Liver (tissue), 10 donors: Measurements from ENCODE around the gene SLC6A14. TPM values are rescaled to one million over a fixed set of nuclear protein-coding genes. Genes with fewer than 3 reads are reported as not detected.

Experiments used
- DNase-seq: peaks from one replicate; pipeline ENCODE4 v3.0.0-alpha.2; 2017; ENCODE audit warnings: low spot score
- H3K27ac ChIP-seq, 2 donors: one replicate each; pipeline ENCODE4 v1.7.0; 2013; ENCODE audit warnings: inconsistent platforms in 2 of 2, low read length in 2 of 2, control low read depth in 1 of 2, low read depth in 1 of 2, mild to moderate bottlenecking in 1 of 2
- H3K27me3 ChIP-seq, 4 donors: one replicate each; pipeline versions ENCODE4 v1.6.1 to v1.7.0; 2013; ENCODE audit warnings: low read length in 3 of 4, inconsistent platforms in 1 of 4, mild to moderate bottlenecking in 1 of 4, moderate library complexity in 1 of 4; ENCODE audit not compliant: control insufficient read depth in 4 of 4, insufficient read depth in 4 of 4
- H3K36me3 ChIP-seq, 4 donors: one replicate each; pipeline versions ENCODE4 v1.6.1 to v1.7.0; 2013; ENCODE audit warnings: low read length in 3 of 4, mild to moderate bottlenecking in 3 of 4, low read depth in 1 of 4, moderate library complexity in 1 of 4; ENCODE audit not compliant: control insufficient read depth in 4 of 4, insufficient read depth in 3 of 4
- H3K4me1 ChIP-seq, 4 donors: one replicate each; pipeline versions ENCODE4 v1.6.1 to v1.7.0; 2013; ENCODE audit warnings: low read length in 3 of 4, mild to moderate bottlenecking in 3 of 4, moderate library complexity in 1 of 4; ENCODE audit not compliant: control insufficient read depth in 4 of 4, insufficient read depth in 4 of 4
- H3K4me3 ChIP-seq, 3 donors: one replicate each; pipeline versions ENCODE4 v1.6.1 to v1.7.0; 2013; ENCODE audit warnings: low read length in 3 of 3, control low read depth in 1 of 3, low read depth in 1 of 3, mild to moderate bottlenecking in 1 of 3
- H3K9ac ChIP-seq, 2 donors: one replicate each; pipeline ENCODE4 v1.7.0; 2013; ENCODE audit warnings: low read length in 2 of 2, mild to moderate bottlenecking in 2 of 2, moderate library complexity in 2 of 2, control low read depth in 1 of 2, low read depth in 1 of 2
- H3K9me3 ChIP-seq, 4 donors: one replicate each; pipeline versions ENCODE4 v1.6.1 to v1.7.0; 2013; ENCODE audit warnings: low read length in 3 of 4; ENCODE audit not compliant: control insufficient read depth in 4 of 4
- ATF3 ChIP-seq: IDR thresholded peaks from 2 replicates; pipeline ENCODE4 v1.6.1; 2016; ENCODE audit warnings: antibody characterized with exemption
- FOXA2 ChIP-seq: IDR thresholded peaks from 2 replicates; pipeline ENCODE4 v1.6.1; 2016; ENCODE audit warnings: antibody characterized with exemption
- HNF4A ChIP-seq, 2 donors: conservative IDR thresholded peaks; 2 replicates each; pipeline ENCODE4 v1.6.1; 2016; ENCODE audit warnings: antibody characterized with exemption in 2 of 2, mild to moderate bottlenecking in 2 of 2
- HNF4G ChIP-seq: IDR thresholded peaks from 2 replicates; pipeline ENCODE4 v1.6.1; 2016; ENCODE audit warnings: antibody characterized with exemption
- JUND ChIP-seq, 2 donors: IDR thresholded peaks; 2 replicates each; pipeline ENCODE4 v1.6.1; 2016; ENCODE audit warnings: antibody characterized with exemption in 2 of 2
- RAD21 ChIP-seq, 2 donors: IDR thresholded peaks; 2 replicates each; pipeline ENCODE4 v1.6.1; 2016; ENCODE audit warnings: antibody characterized with exemption in 2 of 2, mild to moderate bottlenecking in 2 of 2
- REST ChIP-seq: IDR thresholded peaks from 2 replicates; pipeline ENCODE4 v1.6.1; 2016; ENCODE audit warnings: antibody characterized with exemption, mild to moderate bottlenecking
- RXRA ChIP-seq, 2 donors: IDR thresholded peaks; 2 replicates each; pipeline ENCODE4 v1.6.1; 2017 to 2018; ENCODE audit warnings: antibody characterized with exemption in 2 of 2, mild to moderate bottlenecking in 1 of 2
- YY1 ChIP-seq: IDR thresholded peaks from 2 replicates; pipeline ENCODE4 v1.6.1; 2016; ENCODE audit warnings: antibody characterized with exemption, mild to moderate bottlenecking
- WGBS: extraction: QIAGEN DNeasy Blood & Tissue Kit; methylation state at CpG from one replicate; pipeline ENCODE4 v1.1.7; 2013; 5-methylcytosine and 5-hydroxymethylcytosine counted together
- polyA plus RNA-seq, 2 donors: library from polyadenylated mRNA; stranded (reverse) in 1 of 2; unstranded in 1 of 2; fragments of 200-250 nt in 1 of 2; fragments of >200 nt in 1 of 2; fragmentation: Nextera tagmentation in 1 of 2; extraction: Ambion mirVana in 1 of 2; gene quantifications; one replicate each; pipeline versions ENCODE4 v1.2.1 to v1.2.3, GENCODE V29; 2013 to 2015
- small RNA-seq: library from RNA; depleted of rRNA; stranded (forward); fragments of <200 nt; gene quantifications from one replicate; pipeline ENCODE3, GENCODE V24; 2014
- total RNA-seq, 2 donors: library from RNA; depleted of rRNA; stranded (reverse); fragments of >200 nt; gene quantifications; one replicate each; pipeline ENCODE4 v1.2.3, GENCODE V29; 2014
- TF ChIP-seq, protein P1 (sequence below): IDR thresholded peaks from 2 replicates; pipeline ENCODE4 v1.6.1; 2016; ENCODE audit warnings: antibody characterized with exemption
- donor health status: healthy.
- donor health status: healthy.
- donor health status: healthy.
- donor health status: healthy.
- donor health status: healthy.

The SLC6A14 gene
- total and polyA plus RNA-seq, 4 donors = 0.33 TPM; not detected in 3

DNA sequence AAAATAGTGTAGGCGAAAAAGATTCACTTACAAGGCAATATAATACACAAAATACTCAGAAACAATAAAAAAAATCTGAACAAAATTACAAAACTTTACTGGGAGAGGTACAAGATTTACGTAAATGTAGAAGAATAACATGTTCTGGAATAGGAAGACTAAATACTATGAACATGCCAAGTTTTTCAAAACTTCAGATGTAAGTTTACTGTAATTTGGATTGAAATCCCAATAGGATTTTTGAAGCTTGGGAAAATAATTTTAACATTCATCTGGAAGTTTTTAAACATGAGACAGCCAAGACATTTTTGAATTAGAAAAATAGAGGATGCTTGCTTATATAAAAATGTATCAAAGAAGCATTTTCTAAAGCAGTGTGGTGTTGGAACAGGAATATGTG lies 56.9 kb downstream of the SLC6A14 start:
- H3K4me3 ChIP-seq = no peak overlapping the region
- TF ChIP-seq HNF4A (conservative IDR thresholded peaks at IDR 0.05) (no peak), YY1 (no peak), RXRA (IDR thresholded peaks at IDR 0.05) (no peak), RAD21 (IDR thresholded peaks at IDR 0.05) (no peak), HNF4G (no peak), ATF3 (no peak), JUND (IDR thresholded peaks at IDR 0.05) (no peak), FOXA2 (no peak)
- TF ChIP-seq, protein P1, sequence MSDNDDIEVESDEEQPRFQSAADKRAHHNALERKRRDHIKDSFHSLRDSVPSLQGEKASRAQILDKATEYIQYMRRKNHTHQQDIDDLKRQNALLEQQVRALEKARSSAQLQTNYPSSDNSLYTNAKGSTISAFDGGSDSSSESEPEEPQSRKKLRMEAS = no peak
- no peak overlapping the region for H3K27ac ChIP-seq
- H3K27me3 ChIP-seq = no peaks in the 10 kb centered on the region
- no peaks in the 10 kb centered on the region for H3K4me1 ChIP-seq
- no peaks in the 10 kb centered on the region for H3K36me3 ChIP-seq
- H3K9me3 ChIP-seq = no peaks in the 10 kb centered on the region
- H3K9ac ChIP-seq = no peak overlapping the region
- DNase-seq = no peak
- 85% methylated on average over 2 of the region's 2 CpGs for WGBS

DNA sequence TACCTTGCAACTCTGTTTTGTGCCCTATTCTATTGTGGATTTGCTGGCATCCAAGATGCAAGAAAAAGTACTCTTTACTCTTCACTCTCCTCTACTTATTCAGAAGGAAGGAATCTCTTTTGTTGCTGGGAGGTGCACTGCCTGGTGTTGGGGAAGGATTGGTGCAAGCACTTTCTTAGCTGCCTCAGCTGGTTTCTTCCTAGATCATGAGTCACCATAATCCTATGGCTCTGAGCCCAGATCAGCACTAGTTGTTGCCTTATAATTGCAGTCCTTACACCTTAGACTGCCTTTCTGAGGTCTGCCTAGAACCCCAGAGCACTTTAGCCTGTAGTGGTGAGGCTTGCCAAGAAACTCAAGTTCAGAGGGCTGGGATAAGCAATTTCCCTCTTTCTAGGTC lies 63.4 kb downstream of the SLC6A14 start:
- H3K4me3 ChIP-seq = no peak overlapping the region
- no peak for TF ChIP-seq REST
- H3K36me3 ChIP-seq = no peaks in the 10 kb centered on the region
- DNase-seq = no peak
- no peak overlapping the region for H3K27ac ChIP-seq
- H3K9ac ChIP-seq = no peak overlapping the region
- no peaks in the 10 kb centered on the region for H3K27me3 ChIP-seq
- no peaks in the 10 kb centered on the region for H3K9me3 ChIP-seq
- no peaks in the 10 kb centered on the region for H3K4me1 ChIP-seq

Small RNA genes lying within 50 kb of the gene (small RNA-seq; reads per million reads assigned to genes)
- not detected for gene RNU6-154P

Other genes starting within 250 kb of the SLC6A14 start
- gene CT83, start 26.4 kb downstream of the SLC6A14 start, total RNA-seq = not detected
- not detected for gene CT83, start 26.4 kb downstream of the SLC6A14 start, polyA plus RNA-seq